Effector CD4-positive, alpha-beta T cell (primary cell): ENCODE data around the gene PDZD2.
"Not testable (repeated sequence)": the region's sequence is repeated elsewhere in the genome, so short reads cannot be mapped to it uniquely, and the experiment has no call there.

Experiments used
- DNase-seq: peaks from one replicate; pipeline ENCODE4 v3.0.0-alpha.2; 2020

Gene PDZD2

GRCh38 chr5:32118922-32119321 is 480.0 kb downstream of the PDZD2 start:
- DNase-seq: not testable (repeated sequence)

- DNase-seq: no peak
These were observed 484.3 kb downstream of the PDZD2 start for GRCh38 chr5:32123058-32123805.

- DNase-seq: no peak
These were observed 485.2 kb downstream of the PDZD2 start for GRCh38 chr5:32123889-32124676.

- no peak for DNase-seq
These were observed 487.8 kb downstream of the PDZD2 start for GRCh38 chr5:32126691-32127090.

- DNase-seq: no peak
These were observed 488.8 kb downstream of the PDZD2 start for GRCh38 chr5:32127711-32128110.

GRCh38 chr5:32129074-32129598 is 490.2 kb downstream of the PDZD2 start:
- DNase-seq: no peak

- no peak for DNase-seq
These were observed 491.9 kb downstream of the PDZD2 start for GRCh38 chr5:32130865-32131264.

- DNase-seq: no peak
These were observed 492.7 kb downstream of the PDZD2 start for GRCh38 chr5:32131604-32132003.

GRCh38 chr5:32132757-32133156 is 493.8 kb downstream of the PDZD2 start:
- DNase-seq: no peak

- no peak for DNase-seq
These were observed 496.2 kb downstream of the PDZD2 start for GRCh38 chr5:32135086-32135485.

- DNase-seq: no peak
These were observed 497.4 kb downstream of the PDZD2 start for GRCh38 chr5:32136342-32136741.

- peak; percentile 11 for DNase-seq
These were observed 500.0 kb downstream of the PDZD2 start for GRCh38 chr5:32138839-32139493.

GRCh38 chr5:32143617-32144377 is 504.9 kb downstream of the PDZD2 start:
- DNase-seq: no peak

- DNase-seq: no peak
These were observed 505.7 kb downstream of the PDZD2 start for GRCh38 chr5:32144378-32145207.

- no peak for DNase-seq
These were observed 506.4 kb downstream of the PDZD2 start for GRCh38 chr5:32145378-32145777.

GRCh38 chr5:32147236-32147635 is 508.3 kb downstream of the PDZD2 start:
- no peak for DNase-seq

GRCh38 chr5:32147959-32148358 is 509.0 kb downstream of the PDZD2 start:
- no peak for DNase-seq

- DNase-seq: no peak
These were observed 511.4 kb downstream of the PDZD2 start for GRCh38 chr5:32150366-32150765.

GRCh38 chr5:32151198-32151597 is 512.3 kb downstream of the PDZD2 start:
- no peak for DNase-seq

GRCh38 chr5:32153723-32154122 is 514.8 kb downstream of the PDZD2 start:
- DNase-seq: no peak

GRCh38 chr5:32155211-32155610 is 516.3 kb downstream of the PDZD2 start:
- DNase-seq: no peak

GRCh38 chr5:32156635-32157034 is 517.7 kb downstream of the PDZD2 start:
- no peak for DNase-seq
